Tibial nerve (tissue), 4 donors: ENCODE measurements around the gene TXK.

Experiments
- EP300 ChIP-seq, 2 donors: sonication (generic); formaldehyde crosslinking; IDR thresholded peaks; one replicate each; pipeline ENCODE4 v1.6.1; 2017; ENCODE audit warnings: antibody characterized with exemption in 2 of 2, mild to moderate bottlenecking in 1 of 2
- POLR2A ChIP-seq, 2 donors: fragments of 450-650 bp; IDR thresholded peaks; one replicate each; pipeline ENCODE4 v1.6.1; 2017; ENCODE audit warnings: antibody characterized with exemption in 2 of 2, mild to moderate bottlenecking in 2 of 2, moderate library complexity in 2 of 2
- TF ChIP-seq, protein P1 (sequence below), 5 experiments: fragments of 200-600 bp in 3 of 5; fragments of 450-650 bp in 2 of 5; sonication (generic) in 3 of 5; IDR thresholded peaks; one replicate each; pipeline ENCODE4 v1.5.1; 2016 to 2019; ENCODE audit warnings: antibody characterized with exemption in 5 of 5, mild to moderate bottlenecking in 3 of 5, moderate library complexity in 2 of 5

- TF ChIP-seq, protein P1, sequence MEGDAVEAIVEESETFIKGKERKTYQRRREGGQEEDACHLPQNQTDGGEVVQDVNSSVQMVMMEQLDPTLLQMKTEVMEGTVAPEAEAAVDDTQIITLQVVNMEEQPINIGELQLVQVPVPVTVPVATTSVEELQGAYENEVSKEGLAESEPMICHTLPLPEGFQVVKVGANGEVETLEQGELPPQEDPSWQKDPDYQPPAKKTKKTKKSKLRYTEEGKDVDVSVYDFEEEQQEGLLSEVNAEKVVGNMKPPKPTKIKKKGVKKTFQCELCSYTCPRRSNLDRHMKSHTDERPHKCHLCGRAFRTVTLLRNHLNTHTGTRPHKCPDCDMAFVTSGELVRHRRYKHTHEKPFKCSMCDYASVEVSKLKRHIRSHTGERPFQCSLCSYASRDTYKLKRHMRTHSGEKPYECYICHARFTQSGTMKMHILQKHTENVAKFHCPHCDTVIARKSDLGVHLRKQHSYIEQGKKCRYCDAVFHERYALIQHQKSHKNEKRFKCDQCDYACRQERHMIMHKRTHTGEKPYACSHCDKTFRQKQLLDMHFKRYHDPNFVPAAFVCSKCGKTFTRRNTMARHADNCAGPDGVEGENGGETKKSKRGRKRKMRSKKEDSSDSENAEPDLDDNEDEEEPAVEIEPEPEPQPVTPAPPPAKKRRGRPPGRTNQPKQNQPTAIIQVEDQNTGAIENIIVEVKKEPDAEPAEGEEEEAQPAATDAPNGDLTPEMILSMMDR (IDR thresholded peaks at IDR 0.05), result no peak
- TF ChIP-seq POLR2A (IDR thresholded peaks at IDR 0.05), result no peak
- TF ChIP-seq EP300 (IDR thresholded peaks at IDR 0.05), result no peak
Measured at GRCh38 chr4:48130100-48130499, 4.0 kb downstream of the TXK start.
